ENCODE data around the gene TMEM52. TPM values are rescaled to one million over a fixed set of nuclear protein-coding genes. Genes with fewer than 3 reads are reported as not detected.

TMEM52 gene
- total and polyA plus RNA-seq, 2 of the 13 experiments (the other 11 are each of a cell fraction or from before 2014, with no cell fraction given) = 13.2 to 18.7 TPM

DNA sequence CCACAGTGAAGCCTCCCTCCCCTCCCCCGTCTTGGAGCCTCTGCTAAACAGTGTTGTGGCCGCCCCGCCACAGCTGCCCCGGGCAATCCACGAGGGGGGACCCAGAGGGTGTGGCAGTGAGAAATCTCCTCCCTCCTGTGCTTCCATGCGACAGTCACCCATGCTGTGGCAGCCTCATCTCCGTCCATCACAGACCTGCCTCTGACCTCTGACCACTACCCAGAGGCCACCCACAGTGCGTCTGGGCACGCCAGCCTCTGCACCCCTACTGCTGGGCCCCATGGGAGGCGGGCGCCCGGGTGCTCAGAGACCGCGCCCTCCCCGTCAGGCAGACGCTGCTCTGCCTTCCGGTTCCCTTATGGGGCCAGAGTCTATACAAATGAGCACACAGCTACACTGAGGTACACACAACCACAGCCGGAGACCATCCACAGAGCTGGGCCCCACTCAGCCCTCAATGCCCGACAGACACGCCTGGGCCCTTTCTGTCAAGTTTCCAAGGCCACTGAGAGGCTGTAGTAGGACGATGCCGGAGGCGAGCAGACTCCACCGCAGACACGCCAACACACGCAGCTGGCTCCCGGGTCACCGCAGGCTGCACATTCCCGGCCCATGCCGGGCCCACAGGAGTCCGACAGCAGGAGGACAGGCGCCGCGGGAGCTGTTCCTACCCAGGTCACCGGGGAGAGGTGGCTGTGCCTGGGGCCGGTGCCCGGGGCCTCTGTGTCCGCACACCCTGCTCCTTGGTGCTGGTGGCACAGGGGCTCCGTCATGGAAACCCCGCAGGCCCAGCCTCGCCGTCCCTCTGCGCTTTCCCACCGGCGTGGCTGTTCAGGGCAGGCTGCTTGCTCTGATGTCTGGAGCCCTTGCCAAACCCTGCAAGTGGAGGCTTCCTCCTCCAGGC lies 23.9 kb upstream of the TMEM52 start (continued):
- TF ChIP-seq, protein P1, sequence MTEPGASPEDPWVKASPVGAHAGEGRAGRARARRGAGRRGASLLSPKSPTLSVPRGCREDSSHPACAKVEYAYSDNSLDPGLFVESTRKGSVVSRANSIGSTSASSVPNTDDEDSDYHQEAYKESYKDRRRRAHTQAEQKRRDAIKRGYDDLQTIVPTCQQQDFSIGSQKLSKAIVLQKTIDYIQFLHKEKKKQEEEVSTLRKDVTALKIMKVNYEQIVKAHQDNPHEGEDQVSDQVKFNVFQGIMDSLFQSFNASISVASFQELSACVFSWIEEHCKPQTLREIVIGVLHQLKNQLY (CRISPR knock-in tag; IDR thresholded peaks at IDR 0.05) = peak; percentile 49; the same call in 1 of the 2 replicates
- peak; percentile 76; the same call in 1 of the 2 replicates for TF ChIP-seq ZNF337 (CRISPR knock-in tag; IDR thresholded peaks at IDR 0.05; ENCODE audit: borderline replicate concordance, low read depth)
- TF ChIP-seq FOXJ3 (CRISPR knock-in tag; IDR thresholded peaks at IDR 0.05; ENCODE audit: borderline replicate concordance) = peak; percentile 56; the same call in 1 of the 2 replicates
- TF ChIP-seq, protein P2, sequence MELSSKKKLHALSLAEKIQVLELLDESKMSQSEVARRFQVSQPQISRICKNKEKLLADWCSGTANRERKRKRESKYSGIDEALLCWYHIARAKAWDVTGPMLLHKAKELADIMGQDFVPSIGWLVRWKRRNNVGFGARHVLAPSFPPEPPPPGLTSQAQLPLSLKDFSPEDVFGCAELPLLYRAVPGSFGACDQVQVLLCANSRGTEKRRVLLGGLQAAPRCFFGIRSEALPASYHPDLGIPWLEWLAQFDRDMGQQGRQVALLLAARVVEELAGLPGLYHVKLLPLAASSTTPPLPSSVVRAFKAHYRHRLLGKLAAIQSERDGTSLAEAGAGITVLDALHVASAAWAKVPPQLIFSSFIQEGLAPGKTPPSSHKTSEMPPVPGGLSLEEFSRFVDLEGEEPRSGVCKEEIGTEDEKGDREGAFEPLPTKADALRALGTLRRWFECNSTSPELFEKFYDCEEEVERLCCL (CRISPR knock-in tag; IDR thresholded peaks at IDR 0.05; ENCODE audit: borderline replicate concordance) = peak; percentile 61; the same call in 1 of the 2 replicates
- no peak for TF ChIP-seq HMGA1 (CRISPR knock-in tag; conservative IDR thresholded peaks at IDR 0.05)
- peak; percentile 4 for TF ChIP-seq ZEB1 (IDR thresholded peaks at IDR 0.05; ENCODE audit: insufficient replicate concordance, low read depth)
- TF ChIP-seq NKX3-1 (CRISPR knock-in tag; IDR thresholded peaks at IDR 0.05) = 0 out of 2 replicates have a peak, but pooled peaks have one; percentile 43
- TF ChIP-seq, protein P3, sequence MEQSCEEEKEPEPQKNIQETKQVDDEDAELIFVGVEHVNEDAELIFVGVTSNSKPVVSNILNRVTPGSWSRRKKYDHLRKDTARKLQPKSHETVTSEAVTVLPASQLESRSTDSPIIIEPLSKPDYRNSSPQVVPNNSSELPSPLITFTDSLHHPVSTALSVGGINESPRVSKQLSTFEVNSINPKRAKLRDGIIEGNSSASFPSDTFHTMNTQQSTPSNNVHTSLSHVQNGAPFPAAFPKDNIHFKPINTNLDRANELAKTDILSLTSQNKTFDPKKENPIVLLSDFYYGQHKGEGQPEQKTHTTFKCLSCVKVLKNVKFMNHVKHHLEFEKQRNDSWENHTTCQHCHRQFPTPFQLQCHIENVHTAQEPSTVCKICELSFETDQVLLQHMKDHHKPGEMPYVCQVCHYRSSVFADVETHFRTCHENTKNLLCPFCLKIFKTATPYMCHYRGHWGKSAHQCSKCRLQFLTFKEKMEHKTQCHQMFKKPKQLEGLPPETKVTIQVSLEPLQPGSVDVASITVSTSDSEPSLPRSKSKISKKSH (CRISPR knock-in tag; IDR thresholded peaks at IDR 0.05; ENCODE audit: borderline replicate concordance) = no peak; the same call in 1 of the 2 replicates
- no peak for TF ChIP-seq ZNF816 (CRISPR knock-in tag; IDR thresholded peaks at IDR 0.05; ENCODE audit: borderline replicate concordance)
- TF ChIP-seq, protein P4, sequence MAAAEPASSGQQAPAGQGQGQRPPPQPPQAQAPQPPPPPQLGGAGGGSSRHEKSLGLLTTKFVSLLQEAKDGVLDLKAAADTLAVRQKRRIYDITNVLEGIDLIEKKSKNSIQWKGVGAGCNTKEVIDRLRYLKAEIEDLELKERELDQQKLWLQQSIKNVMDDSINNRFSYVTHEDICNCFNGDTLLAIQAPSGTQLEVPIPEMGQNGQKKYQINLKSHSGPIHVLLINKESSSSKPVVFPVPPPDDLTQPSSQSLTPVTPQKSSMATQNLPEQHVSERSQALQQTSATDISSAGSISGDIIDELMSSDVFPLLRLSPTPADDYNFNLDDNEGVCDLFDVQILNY (CRISPR knock-in tag; conservative IDR thresholded peaks at IDR 0.05) = no peak
- no peak for TF ChIP-seq NFATC3 (CRISPR knock-in tag; IDR thresholded peaks at IDR 0.05)
- TF ChIP-seq JARID2 (CRISPR knock-in tag; IDR thresholded peaks at IDR 0.05; ENCODE audit: insufficient replicate concordance) = peak; percentile 53
- TF ChIP-seq MTF1 (CRISPR knock-in tag; IDR thresholded peaks at IDR 0.05) = no peak
- TF ChIP-seq KAT8 (CRISPR knock-in tag; IDR thresholded peaks at IDR 0.05) = peak; percentile 84
- TF ChIP-seq, protein P5, sequence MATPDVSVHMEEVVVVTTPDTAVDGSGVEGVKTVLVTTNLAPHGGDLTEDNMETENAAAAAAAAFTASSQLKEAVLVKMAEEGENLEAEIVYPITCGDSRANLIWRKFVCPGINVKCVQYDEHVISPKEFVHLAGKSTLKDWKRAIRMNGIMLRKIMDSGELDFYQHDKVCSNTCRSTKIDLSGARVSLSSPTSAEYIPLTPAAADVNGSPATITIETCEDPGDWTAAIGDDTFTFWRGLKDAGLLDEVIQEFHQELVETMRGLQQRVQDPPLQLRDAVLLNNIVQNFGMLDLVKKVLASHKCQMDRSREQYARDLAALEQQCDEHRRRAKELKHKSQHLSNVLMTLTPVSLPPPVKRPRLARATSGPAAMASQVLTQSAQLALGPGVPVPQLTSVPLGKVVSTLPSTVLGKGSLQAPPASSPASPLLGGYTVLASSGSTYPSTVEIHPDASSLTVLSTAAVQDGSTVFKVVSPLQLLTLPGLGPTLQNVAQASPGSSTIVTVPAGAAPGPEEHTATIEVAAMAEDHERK (CRISPR knock-in tag; IDR thresholded peaks at IDR 0.05; ENCODE audit: low read depth) = 0 out of 2 replicates have a peak, but pooled peaks have one; percentile 37
- TF ChIP-seq SRF (IDR thresholded peaks at IDR 0.05; ENCODE audit: low read depth, low read length) = peak; percentile 94
- TF ChIP-seq YEATS2 (CRISPR knock-in tag; IDR thresholded peaks at IDR 0.05; ENCODE audit: borderline replicate concordance) = peak; percentile 35; the same call in 1 of the 2 replicates
- TF ChIP-seq, protein P6, sequence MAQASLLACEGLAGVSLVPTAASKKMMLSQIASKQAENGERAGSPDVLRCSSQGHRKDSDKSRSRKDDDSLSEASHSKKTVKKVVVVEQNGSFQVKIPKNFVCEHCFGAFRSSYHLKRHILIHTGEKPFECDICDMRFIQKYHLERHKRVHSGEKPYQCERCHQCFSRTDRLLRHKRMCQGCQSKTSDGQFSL (CRISPR knock-in tag; IDR thresholded peaks at IDR 0.05) = no peak
- peak; percentile 81 for TF ChIP-seq MED8 (CRISPR knock-in tag; IDR thresholded peaks at IDR 0.05; ENCODE audit: insufficient replicate concordance)
- peak; percentile 82 for TF ChIP-seq PPARG (CRISPR knock-in tag; conservative IDR thresholded peaks at IDR 0.05)
- peak; percentile 73 for TF ChIP-seq SRSF1 (optimal IDR thresholded peaks at IDR 0.05; ENCODE audit: low read depth, low read length)
- peak; percentile 95 for TF ChIP-seq BRD4 (CRISPR knock-in tag; IDR thresholded peaks at IDR 0.05)
- peak; percentile 96 for TF ChIP-seq HNRNPL (IDR thresholded peaks at IDR 0.05; ENCODE audit: low read depth, low read length)
